ENCODE data around the gene SMYD4. TPM values are rescaled to one million over a fixed set of nuclear protein-coding genes. Genes with fewer than 3 reads are reported as not detected.

The SMYD4 gene
- total and polyA plus RNA-seq, 2 experiments from 2014 or later = 17.0 to 21.9 TPM

- Mint-ChIP-seq H3K4me3 (no peak overlapping the region), H3K27me3 (ENCODE audit: insufficient read depth, low read depth, poor library complexity) (peaks cover 4% of the 10 kb centered on the region), H3K27ac (no peak overlapping the region), H3K36me3 (ENCODE audit: low read depth) (no peaks in the 10 kb centered on the region; the same call in 2 of the 3 replicates), H3K4me1 (peaks cover 2% of the 10 kb centered on the region; the same call in 1 of the 3 replicates), H3K9me3 (peaks cover 19% of the 10 kb centered on the region; the same call in 2 of the 3 replicates)
- Histone ChIP-seq H3K36me3 (ENCODE audit: insufficient read depth) (no peaks in the 10 kb centered on the region), H2AFZ (no peak overlapping the region), H3F3A (replicated peaks; ENCODE audit: low read depth) (no peaks in the 10 kb centered on the region; the same call in 1 of the 2 replicates), H3K79me2 (replicated peaks; ENCODE audit: insufficient read depth) (no peaks in the 10 kb centered on the region), H3K4me2 (no peak overlapping the region), H3K9me2 (ENCODE audit: insufficient read depth) (no peaks in the 10 kb centered on the region), H3K4me3 (no peak overlapping the region), H3K27me3 (ENCODE audit: insufficient read depth) (no peaks in the 10 kb centered on the region), H3K4me1 (ENCODE audit: insufficient read depth) (no peaks in the 10 kb centered on the region), H3K27ac (ENCODE audit: low read depth) (no peak overlapping the region), H4K20me1 (replicated peaks; ENCODE audit: insufficient read depth) (no peaks in the 10 kb centered on the region)
- TF ChIP-seq ETS1 (IDR thresholded peaks at IDR 0.05) (no peak), NANOG (IDR thresholded peaks at IDR 0.05; ENCODE audit: borderline replicate concordance) (no peak), JUNB (IDR thresholded peaks at IDR 0.05; ENCODE audit: unreplicated experiment) (no peak), EZH2phosphoT487 (IDR thresholded peaks at IDR 0.05; ENCODE audit: unreplicated experiment) (no peak), EZH2 (IDR thresholded peaks at IDR 0.05; ENCODE audit: low read depth, unreplicated experiment) (no peak)
- ATAC-seq (no peak), DNase-seq (ENCODE audit: low spot score) (no peak)
Observed at GRCh38 chr17:1743088-1743439, 86.6 kb downstream of the SMYD4 start.

GRCh38 chr17:1742371-1743087 is 87.2 kb downstream of the SMYD4 start, which contains the start of gene SERPINF2:
SERPINF2 (plus strand) TSS chr17:1742871; CDS start chr17:1744996, 2,125 bp downstream.
- H3K27me3 Mint-ChIP-seq (ENCODE audit: insufficient read depth, low read depth, poor library complexity) = peaks cover 4% of the 10 kb centered on the region

More at GRCh38 chr17:1742371-1743087, 87.2 kb downstream of the SMYD4 start, which contains the start of gene SERPINF2:
- Histone ChIP-seq H2AFZ (no peak within 1 kb of the TSS), H3K4me2 (no peak within 1 kb of the TSS), H3K9me2 (ENCODE audit: insufficient read depth) (no peaks in the 10 kb centered on the region), H3F3A (replicated peaks; ENCODE audit: low read depth) (no peaks in the 10 kb centered on the region; the same call in 1 of the 2 replicates), H3K27ac (ENCODE audit: low read depth) (no peak within 1 kb of the TSS), H3K27me3 (ENCODE audit: insufficient read depth) (no peaks in the 10 kb centered on the region), H3K36me3 (ENCODE audit: insufficient read depth) (no peaks in the 10 kb centered on the region), H3K79me2 (replicated peaks; ENCODE audit: insufficient read depth) (no peaks in the 10 kb centered on the region), H4K20me1 (replicated peaks; ENCODE audit: insufficient read depth) (no peaks in the 10 kb centered on the region), H3K4me1 (ENCODE audit: insufficient read depth) (no peaks in the 10 kb centered on the region), H3K4me3 (no peak within 1 kb of the TSS)
- TF ChIP-seq JUNB (IDR thresholded peaks at IDR 0.05; ENCODE audit: unreplicated experiment) = no peak
- TF ChIP-seq ZNF462 (CRISPR knock-in tag; IDR thresholded peaks at IDR 0.05) = no peak
- no peak for TF ChIP-seq ZNF331 (CRISPR knock-in tag; IDR thresholded peaks at IDR 0.05; ENCODE audit: low read depth)
- TF ChIP-seq CREB1 (CRISPR knock-in tag; IDR thresholded peaks at IDR 0.05; ENCODE audit: low read depth) = no peak
- TF ChIP-seq ETS1 (IDR thresholded peaks at IDR 0.05) = no peak
- H3K4me3 Mint-ChIP-seq = no peak within 1 kb of the TSS
- H3K9me3 Mint-ChIP-seq = peaks cover 19% of the 10 kb centered on the region; the same call in 2 of the 3 replicates
- H3K36me3 Mint-ChIP-seq (ENCODE audit: low read depth) = peaks cover 2% of the 10 kb centered on the region; the same call in 2 of the 3 replicates
- H3K4me1 Mint-ChIP-seq = peaks cover 2% of the 10 kb centered on the region; the same call in 1 of the 3 replicates
- no peak for DNase-seq (ENCODE audit: low spot score)
- no peak for ATAC-seq
- no peak within 1 kb of the TSS for H3K27ac Mint-ChIP-seq
